ENCODE measurements around the gene CYP2C9.

DNA sequence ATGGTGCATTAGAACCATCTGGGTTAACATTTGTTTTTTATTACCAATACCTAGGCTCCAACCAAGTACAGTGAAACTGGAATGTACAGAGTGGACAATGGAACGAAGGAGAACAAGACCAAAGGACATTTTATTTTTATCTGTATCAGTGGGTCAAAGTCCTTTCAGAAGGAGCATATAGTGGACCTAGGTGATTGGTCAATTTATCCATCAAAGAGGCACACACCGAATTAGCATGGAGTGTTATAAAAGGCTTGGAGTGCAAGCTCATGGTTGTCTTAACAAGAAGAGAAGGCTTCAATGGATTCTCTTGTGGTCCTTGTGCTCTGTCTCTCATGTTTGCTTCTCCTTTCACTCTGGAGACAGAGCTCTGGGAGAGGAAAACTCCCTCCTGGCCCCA lies at the start of gene CYP2C9:
- TF ChIP-seq POLR2AphosphoS5 (IDR thresholded peaks at IDR 0.05; ENCODE audit: low read depth, low read length): no peak
- no peak for TF ChIP-seq POLR2A (IDR thresholded peaks at IDR 0.05; ENCODE audit: low read depth, low read length)
